ENCODE measurements around the gene P2RY8.
"Not testable (repeated sequence)": the region's sequence is repeated elsewhere in the genome, so short reads cannot be mapped to it uniquely, and the experiment has no call there.

The P2RY8 gene

DNA sequence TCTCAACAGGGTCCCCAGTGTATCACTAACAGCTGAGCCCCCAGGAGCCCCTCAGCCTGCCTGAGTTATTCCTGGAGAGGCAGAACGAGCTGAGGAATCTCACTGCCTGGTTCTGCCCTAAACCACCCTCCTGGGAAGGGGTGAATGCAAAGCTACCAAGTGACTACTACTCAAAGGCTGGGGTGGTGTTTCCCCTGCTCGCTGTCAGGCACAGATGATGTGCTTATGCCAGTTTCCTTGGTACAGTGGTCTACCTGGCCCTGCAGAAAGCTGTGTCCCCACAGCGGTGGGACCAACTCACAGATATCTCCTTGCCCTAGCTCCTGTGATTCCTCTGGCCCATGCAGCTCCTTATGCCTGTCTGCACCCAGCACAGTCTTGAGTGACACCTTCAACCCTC is 48.8 kb downstream of the P2RY8 start:
- no peaks in the 10 kb centered on the region for H3K4me1 ChIP-seq (ENCODE audit: control insufficient read depth in 1 of 2, insufficient read depth in 2 of 2, low read length in 2 of 2)
- no peaks in the 10 kb centered on the region for H3K27me3 ChIP-seq (ENCODE audit: control insufficient read depth in 1 of 2, insufficient read depth in 2 of 2, low read length in 2 of 2)
- H3K9me3 ChIP-seq (ENCODE audit: control insufficient read depth in 1 of 2, low read length in 2 of 2): no peaks in the 10 kb centered on the region
- H3K36me3 ChIP-seq (ENCODE audit: control insufficient read depth in 1 of 2, insufficient read depth in 2 of 2, low read length in 2 of 2): no peaks in the 10 kb centered on the region
- no peak overlapping the region for H3K4me3 ChIP-seq (ENCODE audit: low read depth in 1 of 2, low read length in 2 of 2)
- no peak overlapping the region for H3K9ac ChIP-seq (ENCODE audit: low read depth in 1 of 2, low read length in 2 of 2)
- no peak overlapping the region for H3K27ac ChIP-seq (ENCODE audit: low read depth, low read length)

DNA sequence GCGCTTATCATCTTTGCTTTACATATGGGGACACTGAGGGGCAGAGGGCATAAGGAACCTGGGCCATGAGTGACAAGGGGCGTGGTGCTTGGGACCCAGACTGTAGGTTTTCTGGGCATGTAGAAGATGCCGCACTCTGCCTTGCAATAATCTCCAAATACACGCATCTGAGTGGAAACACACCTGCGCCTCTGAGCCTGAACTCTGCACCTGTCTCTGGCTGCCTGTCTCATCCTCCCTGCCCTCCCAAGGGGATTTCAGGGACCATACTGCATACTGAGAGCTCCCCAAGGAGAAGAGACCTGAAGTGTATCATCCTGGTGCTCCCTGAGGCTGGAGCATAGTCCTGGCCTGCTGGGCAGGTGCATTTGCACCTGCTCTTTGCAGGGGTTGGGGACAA is 49.6 kb downstream of the P2RY8 start:
- Histone ChIP-seq H3K27me3 (ENCODE audit: control insufficient read depth in 1 of 2, insufficient read depth in 2 of 2, low read length in 2 of 2) (no peaks in the 10 kb centered on the region), H3K4me3 (ENCODE audit: low read depth in 1 of 2, low read length in 2 of 2) (no peak overlapping the region), H3K4me1 (ENCODE audit: control insufficient read depth in 1 of 2, insufficient read depth in 2 of 2, low read length in 2 of 2) (no peaks in the 10 kb centered on the region), H3K9me3 (ENCODE audit: control insufficient read depth in 1 of 2, low read length in 2 of 2) (no peaks in the 10 kb centered on the region), H3K36me3 (ENCODE audit: control insufficient read depth in 1 of 2, insufficient read depth in 2 of 2, low read length in 2 of 2) (no peaks in the 10 kb centered on the region), H3K27ac (ENCODE audit: low read depth, low read length) (no peak overlapping the region), H3K9ac (ENCODE audit: low read depth in 1 of 2, low read length in 2 of 2) (no peak overlapping the region)

DNA sequence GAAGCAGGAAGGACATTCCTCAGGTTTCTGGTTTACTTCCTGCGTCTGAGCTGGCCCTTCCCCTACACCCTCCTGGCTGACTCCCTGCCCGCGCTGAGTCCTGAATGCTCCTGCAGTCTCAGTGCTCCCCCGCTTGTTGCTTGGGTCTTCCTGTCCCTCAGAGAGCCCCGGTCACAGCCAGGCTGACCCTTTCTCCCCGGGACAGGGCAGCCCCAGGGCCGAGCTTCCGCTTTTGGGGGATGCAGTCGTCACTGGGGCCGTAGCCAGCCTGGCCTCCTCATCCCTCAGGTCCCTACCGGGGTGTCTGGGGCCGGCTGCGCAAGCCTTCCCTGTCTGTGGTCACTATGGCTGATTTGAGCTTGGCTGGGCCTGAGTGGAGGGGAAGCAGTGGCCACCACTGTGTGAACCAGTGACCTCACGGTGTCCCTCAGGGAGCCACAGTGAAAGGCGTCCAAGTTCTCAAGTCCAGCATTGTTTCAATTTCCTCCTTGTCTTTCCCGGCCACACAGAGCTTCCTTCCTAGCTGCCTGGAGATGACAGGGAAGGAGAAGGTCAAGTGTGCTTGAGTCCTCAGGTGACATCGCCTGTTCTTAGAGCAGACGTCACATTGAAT is 50.1 kb downstream of the P2RY8 start:
- Histone ChIP-seq H3K4me1 (ENCODE audit: control insufficient read depth in 1 of 2, insufficient read depth in 2 of 2, low read length in 2 of 2) (peaks cover 0 to 3% of the 10 kb centered on the region in 2 donors), H3K27me3 (ENCODE audit: control insufficient read depth in 1 of 2, insufficient read depth in 2 of 2, low read length in 2 of 2) (no peaks in the 10 kb centered on the region), H3K9me3 (ENCODE audit: control insufficient read depth in 1 of 2, low read length in 2 of 2) (no peaks in the 10 kb centered on the region), H3K4me3 (ENCODE audit: low read depth in 1 of 2, low read length in 2 of 2) (no peak overlapping the region), H3K27ac (ENCODE audit: low read depth, low read length) (peak overlapping the region; percentile 32), H3K36me3 (ENCODE audit: control insufficient read depth in 1 of 2, insufficient read depth in 2 of 2, low read length in 2 of 2) (no peaks in the 10 kb centered on the region), H3K9ac (ENCODE audit: low read depth in 1 of 2, low read length in 2 of 2) (no peak overlapping the region)

DNA sequence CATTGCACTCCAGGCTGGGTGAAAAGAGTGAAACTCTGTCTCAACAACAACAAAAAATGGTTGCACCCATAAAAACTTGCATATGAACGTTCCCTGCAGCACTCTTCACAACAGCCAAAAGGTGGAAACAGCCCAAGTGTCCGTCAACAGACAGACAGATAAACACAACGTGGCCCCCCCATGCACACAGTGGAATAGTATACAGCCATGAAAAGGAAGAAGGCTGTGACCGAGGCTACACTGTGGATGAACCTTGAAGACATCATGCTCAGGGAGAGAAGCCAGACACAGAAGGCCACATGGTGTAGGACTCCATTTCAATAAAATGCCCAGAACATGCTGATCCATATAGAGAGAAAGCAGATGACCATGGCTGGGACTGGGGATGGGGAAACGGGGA is 50.8 kb downstream of the P2RY8 start:
- Histone ChIP-seq H3K36me3 (ENCODE audit: control insufficient read depth in 1 of 2, insufficient read depth in 2 of 2, low read length in 2 of 2) (no peaks in the 10 kb centered on the region), H3K27me3 (ENCODE audit: control insufficient read depth in 1 of 2, insufficient read depth in 2 of 2, low read length in 2 of 2) (no peaks in the 10 kb centered on the region), H3K9me3 (ENCODE audit: control insufficient read depth in 1 of 2, low read length in 2 of 2) (no peaks in the 10 kb centered on the region), H3K9ac (ENCODE audit: low read depth in 1 of 2, low read length in 2 of 2) (no peak overlapping the region), H3K4me1 (ENCODE audit: control insufficient read depth in 1 of 2, insufficient read depth in 2 of 2, low read length in 2 of 2) (peaks cover 0 to 3% of the 10 kb centered on the region in 2 donors), H3K27ac (ENCODE audit: low read depth, low read length) (peak overlapping the region; percentile 32), H3K4me3 (ENCODE audit: low read depth in 1 of 2, low read length in 2 of 2) (no peak overlapping the region)

DNA sequence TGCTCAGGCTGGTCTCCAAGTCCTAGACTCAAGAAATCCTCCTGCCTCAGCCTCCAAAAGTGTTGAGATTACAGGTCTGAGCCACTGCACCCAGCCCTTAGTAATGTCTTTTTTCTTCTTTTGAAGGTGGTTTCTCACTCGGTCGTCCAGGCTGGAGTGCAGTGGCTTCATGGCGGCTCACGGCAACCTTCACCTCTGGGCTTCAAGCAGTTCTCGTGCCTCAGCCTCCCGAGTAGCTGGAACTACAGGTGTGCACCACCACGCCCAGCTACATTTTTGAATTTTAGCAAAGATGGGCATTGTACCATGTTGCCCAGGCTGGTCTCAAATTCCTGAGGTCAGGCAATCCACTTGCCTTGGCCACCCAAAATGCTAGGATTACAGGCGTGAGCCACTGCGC is 52.0 kb downstream of the P2RY8 start:
- Histone ChIP-seq H3K36me3 (ENCODE audit: control insufficient read depth in 1 of 2, insufficient read depth in 2 of 2, low read length in 2 of 2) (no peaks in the 10 kb centered on the region), H3K4me3 (ENCODE audit: low read depth in 1 of 2, low read length in 2 of 2) (no peak overlapping the region), H3K9ac (ENCODE audit: low read depth in 1 of 2, low read length in 2 of 2) (no peak overlapping the region), H3K27ac (ENCODE audit: low read depth, low read length) (no peak overlapping the region), H3K9me3 (ENCODE audit: control insufficient read depth in 1 of 2, low read length in 2 of 2) (no peaks in the 10 kb centered on the region), H3K27me3 (ENCODE audit: control insufficient read depth in 1 of 2, insufficient read depth in 2 of 2, low read length in 2 of 2) (no peaks in the 10 kb centered on the region), H3K4me1 (ENCODE audit: control insufficient read depth in 1 of 2, insufficient read depth in 2 of 2, low read length in 2 of 2) (peaks cover 0 to 3% of the 10 kb centered on the region in 2 donors)

DNA sequence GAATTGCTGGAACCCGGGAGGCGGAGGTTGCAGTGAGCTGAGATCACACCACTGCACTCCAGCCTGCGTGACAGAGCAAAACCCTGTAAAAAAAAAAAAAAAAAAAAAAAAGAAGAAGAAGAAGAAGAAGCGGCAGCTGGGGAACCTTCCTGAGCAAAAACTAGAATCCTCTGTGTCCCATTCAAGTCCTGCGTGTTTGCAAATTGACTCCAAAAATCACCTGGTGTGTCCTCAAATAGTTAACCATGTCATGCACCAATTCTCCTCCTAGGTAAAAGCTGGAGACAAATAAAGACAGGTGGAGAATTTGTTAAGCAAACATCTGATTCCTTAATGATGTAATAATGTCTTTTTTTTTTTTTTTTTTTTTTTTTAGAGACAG is 52.4 kb downstream of the P2RY8 start:
- Histone ChIP-seq H3K9ac (ENCODE audit: low read depth in 1 of 2, low read length in 2 of 2) (no peak overlapping the region), H3K27me3 (ENCODE audit: control insufficient read depth in 1 of 2, insufficient read depth in 2 of 2, low read length in 2 of 2) (no peaks in the 10 kb centered on the region), H3K36me3 (ENCODE audit: control insufficient read depth in 1 of 2, insufficient read depth in 2 of 2, low read length in 2 of 2) (no peaks in the 10 kb centered on the region), H3K27ac (ENCODE audit: low read depth, low read length) (no peak overlapping the region), H3K4me1 (ENCODE audit: control insufficient read depth in 1 of 2, insufficient read depth in 2 of 2, low read length in 2 of 2) (peaks cover 0 to 3% of the 10 kb centered on the region in 2 donors), H3K9me3 (ENCODE audit: control insufficient read depth in 1 of 2, low read length in 2 of 2) (no peaks in the 10 kb centered on the region), H3K4me3 (ENCODE audit: low read depth in 1 of 2, low read length in 2 of 2) (no peak overlapping the region)

DNA sequence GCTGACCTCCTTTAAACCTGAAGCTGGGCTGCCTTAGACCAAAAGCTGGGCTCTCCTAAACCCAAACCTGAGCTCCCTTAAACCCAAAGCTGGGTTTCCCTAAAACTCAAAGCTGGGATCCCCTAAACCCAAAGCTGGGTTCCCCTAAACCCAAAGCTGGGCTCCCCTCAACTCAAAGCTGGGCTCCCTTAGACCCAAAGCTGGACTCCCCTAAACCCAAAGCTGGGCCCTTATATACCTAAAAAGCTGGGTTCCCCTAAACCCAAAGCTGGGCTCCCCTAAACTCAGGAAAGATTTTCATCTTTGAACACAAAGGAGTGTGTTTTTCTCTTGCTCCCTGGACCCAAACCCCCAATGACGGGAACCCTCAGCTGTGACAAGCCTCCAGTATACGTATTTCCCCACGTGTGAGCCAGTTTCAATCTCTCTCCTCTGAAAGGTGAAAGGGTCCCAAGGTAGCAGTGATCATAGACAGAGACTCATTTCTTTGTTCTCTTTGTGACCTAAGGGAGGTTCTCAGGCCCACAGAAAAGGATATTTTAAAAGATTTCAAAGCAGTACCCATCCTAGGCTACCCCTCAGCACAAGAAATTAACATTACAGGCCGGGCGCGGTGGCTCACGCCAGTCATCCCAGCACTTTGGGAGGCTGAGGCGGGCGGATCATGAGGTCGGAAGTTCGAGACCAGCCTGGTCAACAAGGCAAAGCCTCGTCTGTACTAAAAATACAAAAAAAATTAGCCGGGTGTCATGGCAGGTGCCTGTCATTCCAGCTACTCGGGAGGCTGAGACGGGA is 52.9 kb downstream of the P2RY8 start:
- no peak overlapping the region for H3K4me3 ChIP-seq (ENCODE audit: low read depth in 1 of 2, low read length in 2 of 2)
- no peaks in the 10 kb centered on the region for H3K27me3 ChIP-seq (ENCODE audit: control insufficient read depth in 1 of 2, insufficient read depth in 2 of 2, low read length in 2 of 2)
- H3K36me3 ChIP-seq (ENCODE audit: control insufficient read depth in 1 of 2, insufficient read depth in 2 of 2, low read length in 2 of 2): no peaks in the 10 kb centered on the region
- no peak overlapping the region for H3K27ac ChIP-seq (ENCODE audit: low read depth, low read length)
- peaks cover 0 to 3% of the 10 kb centered on the region in 2 donors for H3K4me1 ChIP-seq (ENCODE audit: control insufficient read depth in 1 of 2, insufficient read depth in 2 of 2, low read length in 2 of 2)
- no peak overlapping the region for H3K9ac ChIP-seq (ENCODE audit: low read depth in 1 of 2, low read length in 2 of 2)
- H3K9me3 ChIP-seq (ENCODE audit: control insufficient read depth in 1 of 2, low read length in 2 of 2): no peaks in the 10 kb centered on the region

DNA sequence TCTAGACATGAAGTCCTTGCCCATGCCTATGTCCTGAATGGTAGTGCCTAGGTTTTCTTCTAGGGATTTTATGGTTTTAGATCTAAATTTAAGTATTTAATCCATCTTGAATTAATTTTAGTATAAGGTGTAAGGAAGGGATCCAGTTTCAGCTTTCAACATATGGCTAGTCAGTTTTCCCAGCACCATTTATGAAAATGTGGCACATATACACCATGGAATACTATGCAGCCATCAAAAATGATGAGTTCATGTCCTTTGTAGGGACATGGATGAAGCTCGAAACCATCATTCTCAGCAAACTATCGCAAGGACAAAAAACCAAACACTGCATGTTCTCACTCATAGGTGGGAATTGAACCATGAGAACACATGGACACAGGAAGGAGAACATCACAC is 54.5 kb downstream of the P2RY8 start:
- H3K27me3 ChIP-seq (ENCODE audit: control insufficient read depth in 1 of 2, insufficient read depth in 2 of 2, low read length in 2 of 2); H3K9me3 ChIP-seq (ENCODE audit: control insufficient read depth in 1 of 2, low read length in 2 of 2); H3K36me3 ChIP-seq (ENCODE audit: control insufficient read depth in 1 of 2, insufficient read depth in 2 of 2, low read length in 2 of 2); H3K27ac ChIP-seq (ENCODE audit: low read depth, low read length); H3K4me1 ChIP-seq (ENCODE audit: control insufficient read depth in 1 of 2, insufficient read depth in 2 of 2, low read length in 2 of 2): not testable (repeated sequence)
- peak overlapping the region in 1 of 2 donors; percentile 36 for H3K4me3 ChIP-seq (ENCODE audit: low read depth in 1 of 2, low read length in 2 of 2)
- peak overlapping the region in 1 of 2 donors; percentile 42 for H3K9ac ChIP-seq (ENCODE audit: low read depth in 1 of 2, low read length in 2 of 2)

DNA sequence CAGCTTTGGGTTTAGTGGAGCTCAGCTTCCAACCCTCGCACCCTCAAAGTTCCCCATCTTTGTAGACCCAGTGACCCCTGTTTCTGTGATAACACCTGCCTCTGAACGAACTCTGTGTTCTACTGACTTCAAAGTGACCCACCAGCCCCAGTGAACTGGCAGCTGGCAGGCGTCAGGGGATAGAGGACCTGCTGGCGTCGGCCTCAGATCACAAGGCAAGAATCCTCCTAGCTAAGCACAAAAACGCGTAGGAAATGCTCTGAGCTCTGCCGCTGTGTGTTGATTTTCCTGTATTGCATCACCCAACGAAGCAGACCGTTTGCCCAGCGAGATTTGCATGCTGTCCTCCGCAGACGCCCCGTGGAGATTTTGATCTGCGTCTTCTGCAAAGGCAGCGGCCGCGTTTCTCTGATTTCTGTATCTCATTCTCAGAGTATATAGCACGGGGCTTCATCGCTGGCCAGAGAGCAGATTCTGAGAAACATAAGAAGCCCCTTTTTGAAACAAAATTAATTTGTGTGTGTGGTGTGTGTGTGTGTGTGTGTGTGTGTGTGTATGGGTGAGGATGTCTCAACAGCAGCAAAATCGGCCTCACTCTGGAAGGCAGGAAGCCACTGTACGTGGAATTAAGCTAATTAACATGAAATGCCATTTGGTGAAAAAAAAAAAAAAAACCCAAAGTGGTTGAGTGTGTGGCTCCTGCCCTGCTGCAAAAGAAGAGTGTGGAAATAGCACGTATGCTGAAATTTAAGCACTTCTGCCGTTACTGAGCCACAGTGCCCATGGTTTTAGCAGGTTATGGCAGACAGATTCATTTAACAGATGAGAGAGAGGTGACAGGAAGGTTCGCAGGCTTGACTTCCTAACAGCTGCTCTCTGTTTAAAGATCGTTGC is 55.1 kb downstream of the P2RY8 start:
- H3K4me1 ChIP-seq (ENCODE audit: control insufficient read depth in 1 of 2, insufficient read depth in 2 of 2, low read length in 2 of 2): peaks cover 0 to 3% of the 10 kb centered on the region in 2 donors
- H3K4me3 ChIP-seq (ENCODE audit: low read depth in 1 of 2, low read length in 2 of 2): peak overlapping the region; percentile 35 to 36
- no peaks in the 10 kb centered on the region for H3K27me3 ChIP-seq (ENCODE audit: control insufficient read depth in 1 of 2, insufficient read depth in 2 of 2, low read length in 2 of 2)
- peak overlapping the region; percentile 18 to 42 for H3K9ac ChIP-seq (ENCODE audit: low read depth in 1 of 2, low read length in 2 of 2)
- no peaks in the 10 kb centered on the region for H3K36me3 ChIP-seq (ENCODE audit: control insufficient read depth in 1 of 2, insufficient read depth in 2 of 2, low read length in 2 of 2)
- H3K9me3 ChIP-seq (ENCODE audit: control insufficient read depth in 1 of 2, low read length in 2 of 2): no peaks in the 10 kb centered on the region
- H3K27ac ChIP-seq (ENCODE audit: low read depth, low read length): peak overlapping the region; percentile 20
